Endothelial cell of umbilical vein (primary cell): ENCODE data around the gene HIVEP1. TPM values are rescaled to one million over a fixed set of nuclear protein-coding genes. Genes with fewer than 3 reads are reported as not detected.
"Not testable (repeated sequence)": the region's sequence is repeated elsewhere in the genome, so short reads cannot be mapped to it uniquely, and the experiment has no call there.

ENCODE experiments used
- BruUV-seq: library from RNA; stranded (reverse); fragments of 400-500 nt; replicated peaks from 2 replicates; lab custom pipeline; 2021; lab: Mats Ljungman, UMichigan
- CTCF ChIA-PET: fragments of 300-600, 350-600 bp; sonication (Branson Sonifier 250); formaldehyde crosslinking; loops from one replicate; lab custom pipeline; 2021; ENCODE audit warnings: antibody characterized with exemption, inconsistent platforms; lab: Charles Lee
- POLR2A ChIA-PET: fragments of 300-600, 350-600 bp; sonication (Branson Sonifier 250); formaldehyde crosslinking; loops from one replicate; lab custom pipeline; 2021; ENCODE audit warnings: antibody characterized with exemption, inconsistent platforms; lab: Charles Lee
- DNase-seq: peaks from one replicate; pipeline ENCODE4 v3.0.0-alpha.2; 2011; ENCODE audit warnings: low read depth, low spot score
- FAIRE-seq: peaks from 2 replicates; lab custom pipeline; 2011; peaks lifted over from hg19 to GRCh38; lab: Jason Lieb, UNC
- H2AFZ ChIP-seq: 2 replicates; pipeline ENCODE4 v1.6.0; 2012; ENCODE audit warnings: low read depth, low read length, control low read depth, inconsistent platforms
- H3K27ac ChIP-seq: 2 replicates; pipeline ENCODE4 v1.5.1; 2011; ENCODE audit warnings: low read depth, mild to moderate bottlenecking, control low read depth, low read length, moderate library complexity; ENCODE audit not compliant: insufficient read depth
- H3K27me3 ChIP-seq, 2 experiments: 2 replicates each; pipeline versions ENCODE4 v1.6.0 to v1.6.1; 2011; ENCODE audit warnings: low read length in 2 of 2, mixed read lengths in 1 of 2; ENCODE audit not compliant: control insufficient read depth in 2 of 2, insufficient read depth in 2 of 2
- H3K36me3 ChIP-seq, 2 experiments: 2 replicates in 1 of 2; 3 replicates in 1 of 2; pipeline ENCODE4 v1.5.1; 2011; ENCODE audit warnings: low read length in 2 of 2, mild to moderate bottlenecking in 1 of 2, moderate library complexity in 1 of 2; ENCODE audit not compliant: control insufficient read depth in 2 of 2, insufficient read depth in 2 of 2; ENCODE audit errors: extremely low read depth in 1 of 2
- H3K4me1 ChIP-seq: 3 replicates; pipeline ENCODE4 v1.5.1; 2011; ENCODE audit warnings: mild to moderate bottlenecking, low read length; ENCODE audit not compliant: control insufficient read depth, insufficient read depth; ENCODE audit errors: extremely low read depth
- H3K4me2 ChIP-seq: 2 replicates; pipeline ENCODE4 v1.6.1; 2011; ENCODE audit warnings: low read length, control low read depth, mixed read lengths; ENCODE audit not compliant: insufficient read depth
- H3K4me3 ChIP-seq, 3 experiments: fragments of 200-600 bp in 1 of 3; sonication (generic), shearing (Covaris generic) in 1 of 3; replicated peaks in 1 of 3; 2 replicates each; pipeline ENCODE4 v1.5.1; 2011 to 2016; ENCODE audit warnings: control low read depth in 3 of 3, low read length in 3 of 3, mild to moderate bottlenecking in 2 of 3, inconsistent platforms in 1 of 3, low read depth in 1 of 3, moderate library complexity in 1 of 3; ENCODE audit not compliant: insufficient read depth in 1 of 3
- H3K79me2 ChIP-seq: 2 replicates; pipeline ENCODE4 v1.6.0; 2012; ENCODE audit warnings: low read length, inconsistent platforms; ENCODE audit not compliant: control insufficient read depth, insufficient read depth
- H3K9ac ChIP-seq: replicated peaks from 2 replicates; pipeline ENCODE3; 2011; ENCODE audit warnings: low read length, control low read depth; ENCODE audit not compliant: insufficient read depth; ENCODE audit errors: extremely low read depth
- H3K9me1 ChIP-seq: replicated peaks from 3 replicates; pipeline ENCODE4 v1.6.0; 2011; ENCODE audit warnings: mild to moderate bottlenecking, low read length; ENCODE audit not compliant: control insufficient read depth, insufficient read depth; ENCODE audit errors: extremely low read depth
- H3K9me3 ChIP-seq: replicated peaks from 2 replicates; pipeline ENCODE4 v1.5.1; 2012; ENCODE audit warnings: low read length, inconsistent platforms; ENCODE audit not compliant: control insufficient read depth, insufficient read depth
- H4K20me1 ChIP-seq: replicated peaks from 2 replicates; pipeline ENCODE3; 2011; ENCODE audit warnings: mild to moderate bottlenecking, low read length; ENCODE audit not compliant: control insufficient read depth, insufficient read depth; ENCODE audit errors: extremely low read depth
- EZH2 ChIP-seq: IDR thresholded peaks from 2 replicates; pipeline ENCODE4 v1.6.1; 2012; ENCODE audit warnings: borderline replicate concordance, low read depth, mild to moderate bottlenecking, moderate library complexity, low read length, inconsistent platforms; ENCODE audit not compliant: severe bottlenecking
- POLR2AphosphoS5 ChIP-seq: IDR thresholded peaks from 2 replicates; pipeline ENCODE4 v1.6.1; 2012; ENCODE audit warnings: low read depth, mild to moderate bottlenecking, control low read depth, low read length, moderate library complexity; ENCODE audit not compliant: insufficient read depth
- dilution Hi-C: fragments of 300-500 bp; cut with MboI; formaldehyde crosslinking; loops from one replicate; pipeline ENCODE4 v1.15.0; 2019; ENCODE audit warnings: low sequenced_read_pairs; ENCODE audit not compliant: extremely low pct_ligation_motif_present
- intact Hi-C: fragments of 100-400 bp; cut with micrococcal nuclease; formaldehyde crosslinking; loops from one replicate; pipeline ENCODE4 v1.10.0; 2022
- polyA plus RNA-seq, 4 experiments: library from polyadenylated mRNA; depleted of rRNA in 3 of 4; stranded (reverse) in 3 of 4; unstranded in 1 of 4; fragments of >200 nt; gene quantifications; 2 replicates each; pipeline versions ENCODE4 v1.2.1 to v1.2.3, GENCODE V29; 2011 to 2012; ENCODE audit warnings: missing spikeins in 1 of 4
- total RNA-seq: library from RNA; stranded (reverse); gene quantifications from 2 replicates; pipeline ENCODE4 v1.2.3, GENCODE V29; 2021

Gene HIVEP1
- total and polyA plus RNA-seq, 2 donors (not counting 3 experiments of a cell fraction or from before 2014, with no cell fraction given): 33.5 to 49.2 TPM

- no peak for TF ChIP-seq POLR2AphosphoS5
- TF ChIP-seq EZH2: no peak
- dilution Hi-C loops (no loop called here), intact Hi-C loops (no loop called here)
- Histone ChIP-seq H3K27ac (no peak overlapping the region), H3K9ac (no peak overlapping the region), H3K4me2 (no peak overlapping the region), H3K9me1 (no peaks in the 10 kb centered on the region), H3K36me3 (peaks cover 0 to 1% of the 10 kb centered on the region in 2 experiments), H3K27me3 (no peaks in the 10 kb centered on the region), H3K4me3 (no peak overlapping the region), H2AFZ (no peak overlapping the region), H4K20me1 (no peaks in the 10 kb centered on the region), H3K9me3 (no peaks in the 10 kb centered on the region), H3K79me2 (peaks cover 4% of the 10 kb centered on the region), H3K4me1 (no peaks in the 10 kb centered on the region)
- BruUV-seq: no TSS peak
- CTCF ChIA-PET: interaction anchor here (0.8 to 1.5 kb wide), 3 partner anchors 11 to 128 kb away, joined by 3 to 4 read pairs (median 4); no protein-coding TSS in a partner anchor
- POLR2A ChIA-PET: no interaction called here
- FAIRE-seq (no peak), DNase-seq (no peak)
These were observed 93.2 kb downstream of the HIVEP1 start for GRCh38 chr6:12105271-12105670.

- H2AFZ ChIP-seq, H3K9me1 ChIP-seq, H3K27ac ChIP-seq, DNase-seq, dilution Hi-C loops, FAIRE-seq, BruUV-seq, H3K4me2 ChIP-seq, CTCF ChIA-PET, H3K79me2 ChIP-seq, H3K36me3 ChIP-seq, H3K4me1 ChIP-seq, H3K9ac ChIP-seq, POLR2A ChIA-PET, H3K27me3 ChIP-seq, H3K4me3 ChIP-seq, H4K20me1 ChIP-seq, H3K9me3 ChIP-seq, intact Hi-C loops: not testable (repeated sequence)
These were observed 96.3 kb downstream of the HIVEP1 start for GRCh38 chr6:12108376-12108775.
